ENCODE data around the gene ARHGAP15. TPM values are rescaled to one million over a fixed set of nuclear protein-coding genes. Genes with fewer than 3 reads are reported as not detected.

ARHGAP15 gene
- total and polyA plus RNA-seq, 12 donors: 1.3 to 7.7 (median 2.8) TPM

DNA sequence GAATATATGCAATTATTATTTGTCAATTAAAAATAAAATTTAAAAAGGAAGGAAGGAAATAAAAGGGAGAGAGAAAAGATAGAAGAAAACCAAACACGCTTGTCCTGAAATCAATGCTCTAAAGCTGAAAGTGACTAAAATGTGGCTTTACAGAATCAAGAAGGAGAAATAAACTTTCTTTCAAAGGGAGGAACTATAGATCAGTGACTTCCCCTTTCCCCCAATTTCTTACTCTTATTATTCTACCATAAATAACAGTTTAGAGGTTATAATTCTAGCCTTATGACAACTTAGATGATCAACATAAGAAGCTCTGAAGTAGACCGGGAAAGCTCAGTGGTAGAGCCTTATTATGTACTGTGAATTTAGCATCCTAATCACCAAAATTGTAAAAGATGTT lies 122.5 kb downstream of the ARHGAP15 start:
- no peaks in the 10 kb centered on the region for H3K27me3 ChIP-seq
- no peaks in the 10 kb centered on the region for H3K36me3 ChIP-seq
- 88 to 94% methylated on average over 2 of the region's 2 CpGs for WGBS, 2 donors
- ATAC-seq: no peak
- DNase-seq: no peak
- H3K27ac ChIP-seq: no peak overlapping the region
- no peak overlapping the region for H3K4me3 ChIP-seq
- H3K4me1 ChIP-seq: no peaks in the 10 kb centered on the region
- intact Hi-C loops (cut with DNase I): loop anchor here in 5 of 10 donors (10.0 kb wide), 5 partner anchors 47 to 217 kb away; no protein-coding TSS in a partner anchor
- no peaks in the 10 kb centered on the region for H3K9me3 ChIP-seq
- TF ChIP-seq CTCF (IDR thresholded peaks at IDR 0.05): no peak

DNA sequence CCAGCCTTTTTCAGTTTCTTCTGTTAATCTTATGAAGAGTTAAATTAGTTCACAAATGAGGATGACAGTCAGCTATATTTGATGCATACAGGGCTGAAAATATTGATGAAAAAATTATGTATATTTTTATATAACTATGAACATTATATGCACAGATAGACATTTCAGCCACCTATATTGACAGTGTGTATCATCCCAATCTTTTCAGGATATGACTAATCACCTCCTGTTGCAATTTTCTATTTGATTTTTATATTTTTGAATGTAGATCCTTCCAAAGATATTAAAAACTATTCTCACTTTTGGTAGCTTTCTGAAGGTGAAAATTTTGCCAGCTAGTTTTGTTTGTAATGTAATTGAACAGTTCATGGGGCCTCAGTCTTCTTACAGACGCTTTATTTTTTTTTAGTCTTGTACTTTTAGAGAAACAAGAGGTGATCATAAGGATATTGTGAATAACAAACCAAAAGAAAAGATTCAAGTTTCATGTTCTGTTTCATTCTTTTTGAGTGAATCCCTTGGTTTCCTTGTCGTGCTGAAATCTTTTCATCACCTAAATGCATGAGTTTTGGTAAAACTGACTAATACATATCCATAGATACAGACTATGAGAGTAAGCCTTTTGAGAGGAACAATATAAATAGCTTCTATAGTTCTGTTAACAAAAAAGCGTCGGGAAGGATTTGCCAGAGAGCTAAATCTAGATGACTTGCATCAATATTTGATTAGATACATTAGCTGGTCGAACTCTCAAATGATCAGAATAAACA lies 123.1 kb downstream of the ARHGAP15 start:
- H3K36me3 ChIP-seq: no peaks in the 10 kb centered on the region
- no peak for TF ChIP-seq CTCF (IDR thresholded peaks at IDR 0.05)
- 80 to 87% methylated on average over 5 of the region's 5 CpGs for WGBS, 2 donors
- no peak for DNase-seq
- H3K4me3 ChIP-seq: no peak overlapping the region
- intact Hi-C loops (cut with DNase I): loop anchor here in 5 of 10 donors (10.0 kb wide), 5 partner anchors 48 to 218 kb away; no protein-coding TSS in a partner anchor
- no peaks in the 10 kb centered on the region for H3K4me1 ChIP-seq
- peaks cover 0 to 1% (median 0%) of the 10 kb centered on the region in 7 donors for H3K27me3 ChIP-seq
- H3K27ac ChIP-seq: peak overlapping the region in 1 of 10 donors; percentile 32
- no peaks in the 10 kb centered on the region for H3K9me3 ChIP-seq
- no peak for ATAC-seq

- Histone ChIP-seq H3K4me1 (peaks cover 0 to 3% (median 0%) of the 10 kb centered on the region in 9 donors), H3K27ac (no peak overlapping the region), H3K4me3 (no peak overlapping the region), H3K36me3 (no peaks in the 10 kb centered on the region), H3K27me3 (peaks cover 0 to 3% (median 0%) of the 10 kb centered on the region in 7 donors), H3K9me3 (no peaks in the 10 kb centered on the region)
- DNase-seq (no peak), ATAC-seq (no peak)
- TF ChIP-seq CTCF (IDR thresholded peaks at IDR 0.05): no peak
- intact Hi-C loops (cut with DNase I): loop anchor here in 5 of 10 donors (10.0 kb wide), 5 partner anchors 49 to 219 kb away; no protein-coding TSS in a partner anchor
- 77 to 81% methylated on average over 1 of the region's 1 CpG for WGBS, 2 donors
Measured at GRCh38 chr2:143254110-143254509, 124.9 kb downstream of the ARHGAP15 start.

DNA sequence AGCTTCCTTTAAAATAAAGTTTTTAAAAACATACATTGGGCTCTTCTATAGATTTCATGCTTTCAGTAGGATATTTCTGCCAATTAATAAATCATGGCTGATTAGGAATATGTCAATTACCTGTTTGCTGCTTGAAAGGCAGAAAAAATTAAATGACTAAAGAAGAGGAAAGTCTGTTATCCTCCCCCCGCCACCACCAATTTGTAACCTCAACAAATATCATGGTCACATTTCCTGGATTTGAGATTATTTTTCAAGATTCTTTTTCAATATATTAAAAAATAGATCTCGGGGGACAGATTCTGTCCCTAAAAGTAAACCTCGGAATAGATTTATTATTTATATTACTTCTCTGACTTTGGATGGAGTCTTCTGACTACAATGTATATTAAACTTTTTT lies 125.9 kb downstream of the ARHGAP15 start:
- intact Hi-C loops (cut with DNase I): loop anchor here in 7 of 10 donors (5.0 to 10.0 kb wide), 8 partner anchors 50 to 223 kb away; no protein-coding TSS in a partner anchor
- WGBS, 2 donors: 83 to 85% methylated on average over 3 of the region's 3 CpGs
- Histone ChIP-seq H3K9me3 (no peaks in the 10 kb centered on the region), H3K27ac (peak overlapping the region in 1 of 10 donors; percentile 28), H3K36me3 (no peaks in the 10 kb centered on the region), H3K27me3 (peaks cover 0 to 3% (median 0%) of the 10 kb centered on the region in 7 donors), H3K4me1 (peaks cover 0 to 9% (median 0%) of the 10 kb centered on the region in 9 donors), H3K4me3 (no peak overlapping the region)
- DNase-seq (no peak), ATAC-seq (no peak)
- TF ChIP-seq CTCF (IDR thresholded peaks at IDR 0.05): no peak

All from heart right ventricle (tissue), 16 donors.